Fibroblast of the aortic adventitia (primary cell): ENCODE measurements around the gene DSCAML1. TPM values are rescaled to one million over a fixed set of nuclear protein-coding genes. Genes with fewer than 3 reads are reported as not detected.

ENCODE experiments used
- DNase-seq: peaks from one replicate; pipeline ENCODE4 v3.0.0-alpha.2; 2010; ENCODE audit warnings: low read depth
- H3K4me3 ChIP-seq: 2 replicates; pipeline ENCODE4 v1.5.1; 2011; ENCODE audit warnings: low read depth, mild to moderate bottlenecking, control low read depth, low read length, moderate library complexity
- total RNA-seq: library from RNA; depleted of rRNA; stranded (reverse); fragments of >200 nt; gene quantifications from 2 replicates; pipeline ENCODE4 v1.2.3, GENCODE V29; 2012; ENCODE audit warnings: low replicate concordance
- TF ChIP-seq, protein P1 (sequence below): IDR thresholded peaks from 2 replicates; pipeline ENCODE4 v1.5.1; 2011; ENCODE audit warnings: mild to moderate bottlenecking, low read length, control low read depth, inconsistent platforms; ENCODE audit not compliant: insufficient read depth

The DSCAML1 gene
- total RNA-seq, 1 donor, result not detected

DNA sequence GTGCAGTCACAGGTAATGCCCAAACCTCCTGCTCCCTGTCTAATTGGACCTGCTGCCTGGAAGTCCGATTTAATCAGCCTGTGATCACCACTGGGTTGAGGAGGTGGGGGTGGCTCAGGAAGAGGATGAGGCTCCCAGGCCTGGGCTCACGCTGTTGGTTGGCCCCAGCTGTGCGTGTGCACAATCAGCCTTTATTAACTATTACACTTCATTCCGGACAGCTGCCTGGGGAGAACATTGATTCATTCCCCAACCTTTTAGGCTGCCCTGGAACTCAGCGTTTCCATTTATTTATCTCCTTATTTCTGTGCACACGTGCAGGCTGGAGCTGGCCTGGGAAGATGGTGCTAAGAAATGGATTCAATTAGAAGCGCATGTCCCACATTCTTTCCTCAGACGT lies 123.4 kb downstream of the DSCAML1 start:
- TF ChIP-seq, protein P1, sequence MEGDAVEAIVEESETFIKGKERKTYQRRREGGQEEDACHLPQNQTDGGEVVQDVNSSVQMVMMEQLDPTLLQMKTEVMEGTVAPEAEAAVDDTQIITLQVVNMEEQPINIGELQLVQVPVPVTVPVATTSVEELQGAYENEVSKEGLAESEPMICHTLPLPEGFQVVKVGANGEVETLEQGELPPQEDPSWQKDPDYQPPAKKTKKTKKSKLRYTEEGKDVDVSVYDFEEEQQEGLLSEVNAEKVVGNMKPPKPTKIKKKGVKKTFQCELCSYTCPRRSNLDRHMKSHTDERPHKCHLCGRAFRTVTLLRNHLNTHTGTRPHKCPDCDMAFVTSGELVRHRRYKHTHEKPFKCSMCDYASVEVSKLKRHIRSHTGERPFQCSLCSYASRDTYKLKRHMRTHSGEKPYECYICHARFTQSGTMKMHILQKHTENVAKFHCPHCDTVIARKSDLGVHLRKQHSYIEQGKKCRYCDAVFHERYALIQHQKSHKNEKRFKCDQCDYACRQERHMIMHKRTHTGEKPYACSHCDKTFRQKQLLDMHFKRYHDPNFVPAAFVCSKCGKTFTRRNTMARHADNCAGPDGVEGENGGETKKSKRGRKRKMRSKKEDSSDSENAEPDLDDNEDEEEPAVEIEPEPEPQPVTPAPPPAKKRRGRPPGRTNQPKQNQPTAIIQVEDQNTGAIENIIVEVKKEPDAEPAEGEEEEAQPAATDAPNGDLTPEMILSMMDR, result no peak
- DNase-seq, result no peak
- no peak overlapping the region for H3K4me3 ChIP-seq

DNA sequence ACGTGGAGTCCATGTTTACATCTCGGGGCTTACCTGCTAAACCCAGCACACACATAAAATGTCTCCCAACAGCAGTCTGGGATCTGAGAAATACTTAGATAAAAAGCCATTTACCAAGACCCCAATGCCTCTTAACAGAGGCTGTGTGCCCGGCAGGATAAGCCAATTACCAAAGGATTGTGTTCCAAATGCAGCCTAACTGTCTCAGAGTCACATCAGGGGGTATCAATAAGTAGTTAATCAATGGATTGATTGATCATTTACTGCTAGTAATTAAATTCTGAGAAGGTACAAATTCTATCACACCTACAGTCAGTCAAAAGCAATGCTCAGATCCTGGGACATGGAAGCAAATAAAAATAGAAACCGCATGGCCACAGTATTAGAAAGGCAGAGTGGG lies 125.6 kb downstream of the DSCAML1 start:
- TF ChIP-seq, protein P1, result no peak
- DNase-seq, result no peak
- no peak overlapping the region for H3K4me3 ChIP-seq

DNA sequence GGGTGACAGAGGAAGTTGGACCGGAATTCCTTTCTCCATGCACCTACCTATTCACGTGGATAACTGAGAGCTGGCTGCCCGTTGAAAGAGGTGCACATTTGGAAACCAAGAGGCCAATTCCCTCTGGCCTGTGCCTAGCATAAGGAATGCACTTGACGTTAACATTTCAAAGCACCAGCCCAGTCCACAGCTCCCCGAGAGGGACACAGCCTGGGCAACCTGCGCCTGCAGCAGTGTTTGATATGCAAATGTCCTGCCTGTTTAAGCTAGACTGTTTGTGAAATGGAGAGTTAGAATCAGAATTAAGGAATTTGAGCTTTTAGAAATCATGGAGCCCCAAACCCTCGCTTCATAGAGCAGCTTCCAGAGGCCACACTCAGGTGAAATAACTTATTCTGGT lies 126.1 kb downstream of the DSCAML1 start:
- no peak for DNase-seq
- TF ChIP-seq, protein P1, result no peak

DNA sequence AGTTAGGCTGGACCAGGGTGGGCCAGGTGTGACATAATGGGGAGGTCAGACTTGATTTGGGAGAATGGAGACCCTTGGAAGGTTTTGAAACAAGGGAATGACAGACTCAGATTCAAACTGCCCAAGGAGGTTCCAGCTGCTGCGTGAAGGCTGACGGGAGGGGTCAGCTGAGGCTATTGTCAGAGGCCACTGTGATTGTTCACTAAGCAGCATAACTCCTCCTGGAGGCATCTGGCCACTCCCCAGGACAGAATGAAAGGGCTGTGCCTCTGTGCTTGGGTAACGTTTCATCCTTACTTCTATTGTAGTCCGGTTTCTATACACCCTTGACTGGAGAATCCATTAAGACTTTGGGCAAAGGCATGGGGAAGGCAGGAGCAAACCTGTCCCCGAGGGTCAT lies 126.6 kb downstream of the DSCAML1 start:
- no peak overlapping the region for H3K4me3 ChIP-seq
- TF ChIP-seq, protein P1, result no peak
- DNase-seq, result no peak

More for the DNA sequence above, 126.1 kb downstream of the DSCAML1 start:
- no peak overlapping the region for H3K4me3 ChIP-seq

DNA sequence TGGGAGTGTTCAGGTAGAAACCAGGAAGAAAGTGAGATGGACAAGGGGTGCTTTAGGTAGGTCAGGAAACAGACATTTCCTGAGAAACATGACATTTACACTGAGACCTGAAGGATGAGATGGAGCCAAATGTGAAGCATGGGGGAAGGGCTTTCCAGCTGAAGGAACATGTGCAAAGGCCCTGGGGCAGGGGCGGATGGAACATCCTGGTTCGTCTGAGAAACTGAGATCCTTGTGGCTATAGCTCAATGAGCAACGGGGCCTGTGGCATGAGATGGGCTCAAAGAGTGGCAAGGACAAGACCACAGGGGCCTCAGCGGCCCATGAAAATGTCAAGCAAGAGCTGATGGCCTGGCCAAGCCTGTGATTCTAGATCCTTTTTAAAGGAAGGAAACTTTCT lies 127.4 kb downstream of the DSCAML1 start:
- no peak overlapping the region for H3K4me3 ChIP-seq
- TF ChIP-seq, protein P1, result no peak
- DNase-seq, result no peak

DNA sequence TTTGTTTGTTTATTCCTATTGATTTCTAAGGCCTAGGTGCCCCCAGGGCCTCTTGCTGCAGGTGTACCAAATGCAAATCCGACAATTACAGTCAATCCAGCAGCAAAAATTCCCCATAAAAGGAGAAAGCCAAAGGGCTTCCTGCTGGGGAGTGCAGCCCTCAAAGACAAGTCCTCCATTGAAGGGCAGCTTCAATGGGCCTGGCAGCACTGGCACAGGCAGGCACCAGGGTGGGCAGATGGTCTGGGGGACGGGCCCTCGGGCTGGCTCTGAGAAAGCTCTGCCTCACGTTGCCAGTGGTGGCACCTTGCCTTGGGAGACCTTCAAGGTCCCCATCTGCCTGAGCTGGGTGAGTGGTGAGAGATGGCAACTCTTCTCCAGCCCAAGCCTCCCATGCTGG lies 128.0 kb downstream of the DSCAML1 start:
- DNase-seq, result no peak
- TF ChIP-seq, protein P1, result no peak
- no peak overlapping the region for H3K4me3 ChIP-seq

DNA sequence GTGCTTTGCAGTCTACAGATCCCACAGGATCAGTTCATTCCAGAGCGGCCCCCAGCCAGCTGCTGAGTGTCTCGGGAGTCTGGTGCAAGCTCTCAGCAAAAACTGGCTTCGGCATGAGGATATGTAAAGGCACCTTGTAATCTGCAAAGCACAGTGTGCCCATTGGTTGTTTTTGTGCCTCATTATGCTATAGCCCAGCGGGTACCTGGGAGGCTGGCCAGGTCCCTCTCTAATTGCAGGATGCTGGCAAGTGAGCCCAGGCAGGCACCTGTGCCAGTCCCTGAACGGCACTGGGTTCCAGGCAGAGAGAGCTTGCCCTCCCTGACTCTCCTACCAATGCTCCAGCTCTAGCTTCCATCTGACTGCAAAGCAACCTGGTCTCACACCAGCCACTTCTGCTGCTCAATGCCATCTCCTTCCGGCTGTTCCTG lies 128.7 kb downstream of the DSCAML1 start:
- DNase-seq, result no peak
- TF ChIP-seq, protein P1, result no peak
- no peak overlapping the region for H3K4me3 ChIP-seq
